Measurements from ENCODE around the gene IFNL1.

Gene IFNL1

GRCh38 chr19:39299404-39299803, 3.2 kb downstream of the IFNL1 start:
- no peaks in the 10 kb centered on the region for H3K36me3 ChIP-seq (ENCODE audit: control insufficient read depth, insufficient read depth, low read length)
- H3K4me1 ChIP-seq (ENCODE audit: control insufficient read depth, insufficient read depth, low read length) = no peaks in the 10 kb centered on the region
- H3K9me3 ChIP-seq (ENCODE audit: control insufficient read depth, low read length) = no peaks in the 10 kb centered on the region
- H3K27me3 ChIP-seq (ENCODE audit: control insufficient read depth, insufficient read depth, low read length, poor library complexity, severe bottlenecking) = peaks cover 6% of the 10 kb centered on the region
- no peak overlapping the region for H3K27ac ChIP-seq (ENCODE audit: insufficient read depth, low read depth, low read length, poor library complexity, severe bottlenecking)
- 91% methylated on average over 9 of the region's 9 CpGs for WGBS, 2 experiments
- H3K4me3 ChIP-seq (ENCODE audit: insufficient read depth, low read depth, low read length) = no peak overlapping the region

- Histone ChIP-seq H3K9me3 (ENCODE audit: control insufficient read depth, low read length) (no peaks in the 10 kb centered on the region), H3K27me3 (ENCODE audit: control insufficient read depth, insufficient read depth, low read length, poor library complexity, severe bottlenecking) (peaks cover 6% of the 10 kb centered on the region), H3K27ac (ENCODE audit: insufficient read depth, low read depth, low read length, poor library complexity, severe bottlenecking) (no peak overlapping the region), H3K4me1 (ENCODE audit: control insufficient read depth, insufficient read depth, low read length) (no peaks in the 10 kb centered on the region), H3K4me3 (ENCODE audit: insufficient read depth, low read depth, low read length) (no peak overlapping the region), H3K36me3 (ENCODE audit: control insufficient read depth, insufficient read depth, low read length) (no peaks in the 10 kb centered on the region)
- WGBS, 2 experiments = 89 to 91% methylated on average over 10 of the region's 10 CpGs
Observed at GRCh38 chr19:39299832-39300231, 3.6 kb downstream of the IFNL1 start.

DNA sequence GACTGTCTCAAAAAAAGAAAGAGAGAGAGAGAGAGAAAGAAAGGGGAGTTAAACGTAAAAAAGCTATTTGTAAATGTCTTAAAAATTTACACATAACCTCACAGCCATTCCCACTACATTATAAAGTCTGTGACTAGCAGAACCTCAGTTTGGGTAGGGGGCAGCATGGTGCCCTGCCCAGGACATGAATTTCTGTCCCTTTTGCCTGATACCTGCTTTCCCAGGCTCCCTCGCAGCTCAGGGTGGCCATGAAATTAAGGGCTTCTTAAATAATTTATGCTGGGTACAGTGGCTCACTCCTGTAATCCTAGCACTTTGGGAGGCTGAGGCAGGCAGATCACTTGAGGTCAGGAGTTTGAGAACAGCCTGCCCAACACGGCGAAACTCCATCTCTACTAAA, 4.8 kb downstream of the IFNL1 start:
- Histone ChIP-seq H3K27me3 (ENCODE audit: control insufficient read depth, insufficient read depth, low read length, poor library complexity, severe bottlenecking) (peaks cover 18% of the 10 kb centered on the region), H3K36me3 (ENCODE audit: control insufficient read depth, insufficient read depth, low read length) (no peaks in the 10 kb centered on the region), H3K9me3 (ENCODE audit: control insufficient read depth, low read length) (no peaks in the 10 kb centered on the region), H3K4me3 (ENCODE audit: insufficient read depth, low read depth, low read length) (no peak overlapping the region), H3K27ac (ENCODE audit: insufficient read depth, low read depth, low read length, poor library complexity, severe bottlenecking) (no peak overlapping the region), H3K4me1 (ENCODE audit: control insufficient read depth, insufficient read depth, low read length) (peaks cover 5% of the 10 kb centered on the region)
- 89 to 90% methylated on average over 3 to 4 of the region's 4 CpGs for WGBS, 2 experiments

- WGBS, 2 experiments = 79 to 100% methylated on average over 1 to 3 of the region's 3 CpGs
- peaks cover 23% of the 10 kb centered on the region for H3K27me3 ChIP-seq (ENCODE audit: control insufficient read depth, insufficient read depth, low read length, poor library complexity, severe bottlenecking)
- no peak overlapping the region for H3K27ac ChIP-seq (ENCODE audit: insufficient read depth, low read depth, low read length, poor library complexity, severe bottlenecking)
- H3K4me1 ChIP-seq (ENCODE audit: control insufficient read depth, insufficient read depth, low read length) = peaks cover 6% of the 10 kb centered on the region
- H3K36me3 ChIP-seq (ENCODE audit: control insufficient read depth, insufficient read depth, low read length) = no peaks in the 10 kb centered on the region
- no peak overlapping the region for H3K4me3 ChIP-seq (ENCODE audit: insufficient read depth, low read depth, low read length)
- H3K9me3 ChIP-seq (ENCODE audit: control insufficient read depth, low read length) = no peaks in the 10 kb centered on the region
Observed at GRCh38 chr19:39301562-39301961, 5.4 kb downstream of the IFNL1 start.

- Histone ChIP-seq H3K9me3 (ENCODE audit: control insufficient read depth, low read length) (no peaks in the 10 kb centered on the region), H3K4me1 (ENCODE audit: control insufficient read depth, insufficient read depth, low read length) (peaks cover 10% of the 10 kb centered on the region), H3K4me3 (ENCODE audit: insufficient read depth, low read depth, low read length) (no peak overlapping the region), H3K36me3 (ENCODE audit: control insufficient read depth, insufficient read depth, low read length) (no peaks in the 10 kb centered on the region), H3K27ac (ENCODE audit: insufficient read depth, low read depth, low read length, poor library complexity, severe bottlenecking) (no peak overlapping the region), H3K27me3 (ENCODE audit: control insufficient read depth, insufficient read depth, low read length, poor library complexity, severe bottlenecking) (peaks cover 43% of the 10 kb centered on the region)
- 52 to 58% methylated on average over 10 of the region's 10 CpGs for WGBS, 2 experiments
Observed at GRCh38 chr19:39303373-39304184, 7.4 kb downstream of the IFNL1 start.

DNA sequence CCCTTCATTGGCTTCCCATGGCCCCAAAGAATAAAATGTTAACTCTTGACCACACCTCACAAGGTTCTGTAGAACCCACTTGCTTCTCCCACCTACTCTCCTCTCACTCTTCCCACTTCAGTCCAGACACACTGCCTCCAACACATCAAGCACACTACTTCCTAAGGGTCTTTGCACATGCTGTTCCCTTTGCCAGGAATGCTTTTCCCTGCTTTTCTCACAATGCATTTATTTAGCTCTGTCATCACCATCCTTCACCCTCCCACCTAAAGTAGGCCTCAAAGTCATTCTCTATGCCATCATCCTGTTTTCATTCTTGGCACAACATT, 7.9 kb downstream of the IFNL1 start:
- no peak overlapping the region for H3K27ac ChIP-seq (ENCODE audit: insufficient read depth, low read depth, low read length, poor library complexity, severe bottlenecking)
- no peak overlapping the region for H3K4me3 ChIP-seq (ENCODE audit: insufficient read depth, low read depth, low read length)
- peaks cover 10% of the 10 kb centered on the region for H3K4me1 ChIP-seq (ENCODE audit: control insufficient read depth, insufficient read depth, low read length)
- no peaks in the 10 kb centered on the region for H3K36me3 ChIP-seq (ENCODE audit: control insufficient read depth, insufficient read depth, low read length)
- H3K9me3 ChIP-seq (ENCODE audit: control insufficient read depth, low read length) = no peaks in the 10 kb centered on the region
- peaks cover 48% of the 10 kb centered on the region for H3K27me3 ChIP-seq (ENCODE audit: control insufficient read depth, insufficient read depth, low read length, poor library complexity, severe bottlenecking)

DNA sequence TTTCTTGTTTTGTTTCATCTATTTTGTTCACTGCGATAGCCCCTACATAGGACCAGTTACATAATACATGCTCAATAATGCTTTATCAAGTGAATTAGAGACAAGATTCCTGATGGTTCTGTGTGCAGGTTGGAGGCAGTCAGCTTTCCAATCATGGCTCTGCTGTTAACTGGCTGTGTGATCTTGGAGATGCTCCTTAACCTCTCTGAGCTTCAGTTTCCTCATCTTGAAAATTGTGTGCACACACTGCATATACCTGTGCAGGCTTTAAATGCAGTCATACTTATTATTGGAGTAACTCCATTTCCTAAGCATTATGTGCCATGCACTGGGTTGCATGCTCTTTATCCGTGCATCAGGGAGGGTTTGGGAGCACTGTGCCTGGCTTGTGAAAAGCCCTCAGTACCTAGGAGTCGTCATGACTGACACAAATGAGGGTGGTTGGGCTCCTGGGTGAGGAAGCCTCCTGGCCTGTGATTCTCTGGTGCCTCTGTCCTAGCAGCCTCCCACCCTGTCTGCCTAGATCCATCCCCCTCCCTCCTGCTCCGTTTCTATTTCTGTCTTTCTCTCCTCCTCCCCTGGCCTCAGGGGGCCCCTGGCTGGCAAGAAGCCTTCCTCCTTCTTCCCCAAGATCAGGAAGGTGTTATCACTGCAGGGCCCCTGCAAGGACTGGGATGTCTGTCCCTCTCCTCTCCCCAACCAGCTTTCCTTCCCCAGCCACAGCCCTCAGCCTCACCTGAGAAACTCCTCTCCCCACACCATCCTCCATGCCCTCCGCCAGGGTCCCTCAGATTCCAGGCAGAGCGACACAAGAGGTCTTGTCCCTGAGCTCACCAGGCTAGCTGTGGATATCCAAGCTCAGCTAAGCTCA, 8.7 kb downstream of the IFNL1 start:
- Histone ChIP-seq H3K9me3 (ENCODE audit: control insufficient read depth, low read length) (no peaks in the 10 kb centered on the region), H3K27me3 (ENCODE audit: control insufficient read depth, insufficient read depth, low read length, poor library complexity, severe bottlenecking) (peaks cover 48% of the 10 kb centered on the region), H3K4me1 (ENCODE audit: control insufficient read depth, insufficient read depth, low read length) (peaks cover 10% of the 10 kb centered on the region), H3K4me3 (ENCODE audit: insufficient read depth, low read depth, low read length) (no peak overlapping the region), H3K27ac (ENCODE audit: insufficient read depth, low read depth, low read length, poor library complexity, severe bottlenecking) (no peak overlapping the region), H3K36me3 (ENCODE audit: control insufficient read depth, insufficient read depth, low read length) (no peaks in the 10 kb centered on the region)
- WGBS, 2 experiments = 28 to 45% methylated on average over 5 to 6 of the region's 6 CpGs

- Histone ChIP-seq H3K36me3 (ENCODE audit: control insufficient read depth, insufficient read depth, low read length) (no peaks in the 10 kb centered on the region), H3K27ac (ENCODE audit: insufficient read depth, low read depth, low read length, poor library complexity, severe bottlenecking) (no peak overlapping the region), H3K9me3 (ENCODE audit: control insufficient read depth, low read length) (no peaks in the 10 kb centered on the region), H3K4me1 (ENCODE audit: control insufficient read depth, insufficient read depth, low read length) (peaks cover 10% of the 10 kb centered on the region), H3K27me3 (ENCODE audit: control insufficient read depth, insufficient read depth, low read length, poor library complexity, severe bottlenecking) (peaks cover 48% of the 10 kb centered on the region), H3K4me3 (ENCODE audit: insufficient read depth, low read depth, low read length) (no peak overlapping the region)
Observed at GRCh38 chr19:39306075-39306474, 9.9 kb downstream of the IFNL1 start.

- H3K4me3 ChIP-seq (ENCODE audit: insufficient read depth, low read depth, low read length) = peak overlapping the region; percentile 50
- H3K27me3 ChIP-seq (ENCODE audit: control insufficient read depth, insufficient read depth, low read length, poor library complexity, severe bottlenecking) = peaks cover 48% of the 10 kb centered on the region
- WGBS, 2 experiments = 1 to 2% methylated on average over 71 of the region's 71 CpGs
- peaks cover 10% of the 10 kb centered on the region for H3K4me1 ChIP-seq (ENCODE audit: control insufficient read depth, insufficient read depth, low read length)
- no peaks in the 10 kb centered on the region for H3K9me3 ChIP-seq (ENCODE audit: control insufficient read depth, low read length)
- H3K36me3 ChIP-seq (ENCODE audit: control insufficient read depth, insufficient read depth, low read length) = no peaks in the 10 kb centered on the region
- H3K27ac ChIP-seq (ENCODE audit: insufficient read depth, low read depth, low read length, poor library complexity, severe bottlenecking) = no peak overlapping the region
Observed at GRCh38 chr19:39307046-39307821, 11.0 kb downstream of the IFNL1 start.
